NCI-H2227 (cell line): ENCODE results near the gene ING4.

ENCODE experiments used
- DNase-seq: peaks from one replicate; lab custom pipeline; 2025; ENCODE audit not compliant: unreplicated experiment; lab: John Stamatoyannopoulos, UW

ING4 gene

GRCh38 chr12:6688543-6688998 is 25.7 kb upstream of the ING4 start:
- peak; percentile 54 for DNase-seq

GRCh38 chr12:6685814-6686213 is 22.9 kb upstream of the ING4 start:
- no peak for DNase-seq

GRCh38 chr12:6684609-6685008 is 21.7 kb upstream of the ING4 start:
- DNase-seq, result peak; percentile 59

- no peak for DNase-seq
Measured at GRCh38 chr12:6676962-6677361, 14.0 kb upstream of the ING4 start.

GRCh38 chr12:6672143-6672542 is 9.2 kb upstream of the ING4 start:
- no peak for DNase-seq

GRCh38 chr12:6667559-6668210 is 4.8 kb upstream of the ING4 start:
- no peak for DNase-seq

GRCh38 chr12:6666211-6666610 is 3.3 kb upstream of the ING4 start:
- DNase-seq, result no peak

GRCh38 chr12:6664902-6665301 is 2.0 kb upstream of the ING4 start:
- DNase-seq, result no peak

- DNase-seq, result peak; percentile 70
Measured at GRCh38 chr12:6662602-6662905, 365 bp downstream of the ING4 start.

- DNase-seq, result no peak
Measured at GRCh38 chr12:6653987-6654386, 8.9 kb downstream of the ING4 start.

GRCh38 chr12:6653342-6653741 is 9.6 kb downstream of the ING4 start:
- no peak for DNase-seq

- DNase-seq, result no peak
Measured at GRCh38 chr12:6652391-6652790, 10.5 kb downstream of the ING4 start.

GRCh38 chr12:6650832-6651231 is 12.1 kb downstream of the ING4 start:
- no peak for DNase-seq

GRCh38 chr12:6647083-6647604 is 15.8 kb downstream of the ING4 start, which contains the start of gene ACRBP:
TSS of gene ACRBP (minus strand) at chr12:6647432. CDS start at chr12:6647366, 66 bp downstream.
- DNase-seq, result peak; percentile 72

GRCh38 chr12:6646276-6647082 is 16.4 kb downstream of the ING4 start:
- DNase-seq, result peak; percentile 12

GRCh38 chr12:6644903-6645302 is 18.0 kb downstream of the ING4 start:
- DNase-seq, result no peak

GRCh38 chr12:6644257-6644596 is 18.7 kb downstream of the ING4 start:
- no peak for DNase-seq

GRCh38 chr12:6643569-6644256 is 19.2 kb downstream of the ING4 start:
- DNase-seq, result no peak

- DNase-seq, result no peak
Measured at GRCh38 chr12:6641131-6641530, 21.8 kb downstream of the ING4 start.

GRCh38 chr12:6640497-6640896 is 22.4 kb downstream of the ING4 start:
- DNase-seq, result no peak

GRCh38 chr12:6639151-6639801 is 23.6 kb downstream of the ING4 start:
- no peak for DNase-seq
